A549 (cell line): Measurements from ENCODE around the gene SEMA5A.

Source experiments
- CEBPB ChIP-seq, 2 experiments: fragments of >200 bp in 1 of 2; sonication (Bioruptor Twin) in 1 of 2; formaldehyde crosslinking in 1 of 2; IDR thresholded peaks; 2 replicates each; pipeline ENCODE4 v1.6.1; 2012 to 2016
- EHMT2 ChIP-seq: fragments of 200-600 bp; sonication (generic); IDR thresholded peaks from 2 replicates; pipeline ENCODE4 v1.6.1; 2016; ENCODE audit warnings: antibody characterized with exemption, low read depth, mild to moderate bottlenecking, moderate library complexity
- ESRRA ChIP-seq: fragments of 150-350 bp; IDR thresholded peaks from 2 replicates; pipeline ENCODE4 v1.6.1; 2014; ENCODE audit warnings: mild to moderate bottlenecking, low read length, borderline replicate concordance
- HDAC2 ChIP-seq: fragments of 200-600 bp; sonication (generic); IDR thresholded peaks from 2 replicates; pipeline ENCODE4 v1.6.1; 2016
- KDM5A ChIP-seq: fragments of 200-600 bp; sonication (generic); IDR thresholded peaks from 2 replicates; pipeline ENCODE4 v1.6.1; 2016; ENCODE audit warnings: antibody characterized with exemption, mild to moderate bottlenecking
- MAZ ChIP-seq: fragments of 150-350 bp; IDR thresholded peaks from 2 replicates; pipeline ENCODE4 v1.6.1; 2014; ENCODE audit warnings: antibody characterized with exemption, low read depth, low read length, borderline replicate concordance
- NR3C1 ChIP-seq: fragments of >200 bp; sonication (Bioruptor Twin); formaldehyde crosslinking; IDR thresholded peaks from 3 replicates; pipeline ENCODE4 v1.6.1; 2017
- POLR2A ChIP-seq: IDR thresholded peaks from 2 replicates; pipeline ENCODE4 v1.6.1; 2012; ENCODE audit warnings: mild to moderate bottlenecking, low read length
- RARB ChIP-seq: fragments of 250-450 bp; sonication (Bioruptor Pico); IDR thresholded peaks from 2 replicates; pipeline ENCODE4 v1.8.0; 2021; ENCODE audit warnings: mild to moderate bottlenecking, moderate library complexity
- USF2 ChIP-seq: fragments of 450-650 bp; IDR thresholded peaks from 2 replicates; pipeline ENCODE4 v1.6.1; 2014; ENCODE audit warnings: antibody characterized with exemption
- ZFP36 ChIP-seq: fragments of 450-650 bp; IDR thresholded peaks from 2 replicates; pipeline ENCODE4 v1.6.1; 2014; ENCODE audit warnings: borderline replicate concordance; ENCODE audit not compliant: partially characterized antibody
- ZSCAN20 ChIP-seq: fragments of 250-450 bp; sonication (Bioruptor Pico); IDR thresholded peaks from 2 replicates; pipeline ENCODE4 v1.8.0; 2022; ENCODE audit warnings: mild to moderate bottlenecking, moderate library complexity
- TF ChIP-seq, protein P1 (sequence below): fragments of >200 bp; sonication (Bioruptor Twin); formaldehyde crosslinking; IDR thresholded peaks from 3 replicates; pipeline ENCODE4 v1.5.1; 2016

GRCh38 chr5:9380109-9380508 is 165.8 kb downstream of the SEMA5A start:
- no peak for TF ChIP-seq ESRRA
- TF ChIP-seq, protein P1, sequence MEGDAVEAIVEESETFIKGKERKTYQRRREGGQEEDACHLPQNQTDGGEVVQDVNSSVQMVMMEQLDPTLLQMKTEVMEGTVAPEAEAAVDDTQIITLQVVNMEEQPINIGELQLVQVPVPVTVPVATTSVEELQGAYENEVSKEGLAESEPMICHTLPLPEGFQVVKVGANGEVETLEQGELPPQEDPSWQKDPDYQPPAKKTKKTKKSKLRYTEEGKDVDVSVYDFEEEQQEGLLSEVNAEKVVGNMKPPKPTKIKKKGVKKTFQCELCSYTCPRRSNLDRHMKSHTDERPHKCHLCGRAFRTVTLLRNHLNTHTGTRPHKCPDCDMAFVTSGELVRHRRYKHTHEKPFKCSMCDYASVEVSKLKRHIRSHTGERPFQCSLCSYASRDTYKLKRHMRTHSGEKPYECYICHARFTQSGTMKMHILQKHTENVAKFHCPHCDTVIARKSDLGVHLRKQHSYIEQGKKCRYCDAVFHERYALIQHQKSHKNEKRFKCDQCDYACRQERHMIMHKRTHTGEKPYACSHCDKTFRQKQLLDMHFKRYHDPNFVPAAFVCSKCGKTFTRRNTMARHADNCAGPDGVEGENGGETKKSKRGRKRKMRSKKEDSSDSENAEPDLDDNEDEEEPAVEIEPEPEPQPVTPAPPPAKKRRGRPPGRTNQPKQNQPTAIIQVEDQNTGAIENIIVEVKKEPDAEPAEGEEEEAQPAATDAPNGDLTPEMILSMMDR: no peak
- TF ChIP-seq KDM5A: no peak
- TF ChIP-seq POLR2A: no peak
- no peak for TF ChIP-seq EHMT2
- no peak for TF ChIP-seq ZFP36
- no peak for TF ChIP-seq USF2
- TF ChIP-seq RARB (CRISPR knock-in tag): no peak
- TF ChIP-seq ZSCAN20 (CRISPR knock-in tag): no peak
- TF ChIP-seq MAZ: no peak
- TF ChIP-seq NR3C1: no peak
- TF ChIP-seq CEBPB (IDR thresholded peaks at IDR 0.05): no peak
- TF ChIP-seq HDAC2: no peak
